ENCODE measurements around the gene ADD1. TPM values are rescaled to one million over a fixed set of nuclear protein-coding genes. Genes with fewer than 3 reads are reported as not detected.
A peak's percentile ranks its signal among the peaks of the same experiment; 100 is the strongest.

Gene ADD1
- total RNA-seq, 2 experiments from 2014 or later = 153 TPM

- H3K4me3 ChIP-seq (ENCODE audit: low read length) = no peak overlapping the region
- Mint-ChIP-seq H3K4me3 (no peak overlapping the region), H3K36me3 (ENCODE audit: low read depth) (peaks cover 76% of the 10 kb centered on the region), H3K27me3 (no peaks in the 10 kb centered on the region), H3K27ac (peak overlapping the region; percentile 12), H3K4me1 (ENCODE audit: low read depth) (peaks cover 30% of the 10 kb centered on the region), H3K9me3 (no peaks in the 10 kb centered on the region)
- H3K27me3 ChIP-seq (ENCODE audit: control insufficient read depth in 1 of 2, insufficient read depth in 2 of 2, low read length in 2 of 2) = no peaks in the 10 kb centered on the region
- H3K36me3 ChIP-seq (ENCODE audit: insufficient read depth, low read length) = peaks cover 82% of the 10 kb centered on the region
- no peak for TF ChIP-seq CTCF (IDR thresholded peaks at IDR 0.05)
- CTCF ChIA-PET = interaction anchor here (0.5 kb wide), 1 partner anchor 1063 kb away, joined by 4 read pairs; no protein-coding TSS in a partner anchor
- peaks cover 29% of the 10 kb centered on the region for H3K4me1 ChIP-seq (ENCODE audit: insufficient read depth, low read length)
- ATAC-seq (ENCODE audit: poor library complexity) = no peak
- no peaks in the 10 kb centered on the region for H3K9me3 ChIP-seq (ENCODE audit: control insufficient read depth in 1 of 2, insufficient read depth in 1 of 2, low read length in 2 of 2)
- POLR2A ChIA-PET = no interaction called here
- intact Hi-C loops (cut with DNase I, micrococcal nuclease) = no loop called here
- DNase-seq = no peak
- no peak overlapping the region for H3K27ac ChIP-seq (ENCODE audit: low read depth in 1 of 2, low read length in 2 of 2)
Measured at GRCh38 chr4:2925931-2926860, 82.6 kb downstream of the ADD1 start.

- no peak overlapping the region for H3K4me3 ChIP-seq (ENCODE audit: low read length)
- H3K4me3 Mint-ChIP-seq = no peak overlapping the region
- intact Hi-C loops (cut with DNase I, micrococcal nuclease) = no loop called here
- peaks cover 36% of the 10 kb centered on the region for H3K4me1 ChIP-seq (ENCODE audit: insufficient read depth, low read length)
- no peaks in the 10 kb centered on the region for H3K27me3 ChIP-seq (ENCODE audit: control insufficient read depth in 1 of 2, insufficient read depth in 2 of 2, low read length in 2 of 2)
- ATAC-seq (ENCODE audit: poor library complexity) (no peak), DNase-seq (no peak)
- peaks cover 73% of the 10 kb centered on the region for H3K36me3 Mint-ChIP-seq (ENCODE audit: low read depth)
- peaks cover 86% of the 10 kb centered on the region for H3K36me3 ChIP-seq (ENCODE audit: insufficient read depth, low read length)
- H3K27ac Mint-ChIP-seq = no peak overlapping the region
- H3K9me3 ChIP-seq (ENCODE audit: control insufficient read depth in 1 of 2, insufficient read depth in 1 of 2, low read length in 2 of 2) = no peaks in the 10 kb centered on the region
- ChIA-PET POLR2A (interaction anchor here (0.6 kb wide), 1 partner anchor 75 kb away, joined by 3 read pairs; no protein-coding TSS in a partner anchor), CTCF (interaction anchor here (0.6 kb wide), 1 partner anchor 201 kb away, joined by 3 read pairs; no protein-coding TSS in a partner anchor)
- H3K27me3 Mint-ChIP-seq = no peaks in the 10 kb centered on the region
- peaks cover 29% of the 10 kb centered on the region for H3K4me1 Mint-ChIP-seq (ENCODE audit: low read depth)
- no peak overlapping the region for H3K27ac ChIP-seq (ENCODE audit: low read depth in 1 of 2, low read length in 2 of 2)
- no peak for TF ChIP-seq CTCF (IDR thresholded peaks at IDR 0.05)
- no peaks in the 10 kb centered on the region for H3K9me3 Mint-ChIP-seq
Measured at GRCh38 chr4:2927016-2927695, 83.5 kb downstream of the ADD1 start.

GRCh38 chr4:2927696-2928075 is 84.0 kb downstream of the ADD1 start:
- H3K27ac ChIP-seq (ENCODE audit: low read depth in 1 of 2, low read length in 2 of 2) = no peak overlapping the region
- H3K9me3 ChIP-seq (ENCODE audit: control insufficient read depth in 1 of 2, insufficient read depth in 1 of 2, low read length in 2 of 2) = no peaks in the 10 kb centered on the region
- H3K27me3 Mint-ChIP-seq = no peaks in the 10 kb centered on the region
- peaks cover 27% of the 10 kb centered on the region for H3K4me1 Mint-ChIP-seq (ENCODE audit: low read depth)
- intact Hi-C loops (cut with DNase I, micrococcal nuclease) = no loop called here
- H3K27me3 ChIP-seq (ENCODE audit: control insufficient read depth in 1 of 2, insufficient read depth in 2 of 2, low read length in 2 of 2) = no peaks in the 10 kb centered on the region
- peaks cover 68% of the 10 kb centered on the region for H3K36me3 Mint-ChIP-seq (ENCODE audit: low read depth)
- no peak for DNase-seq
- H3K4me1 ChIP-seq (ENCODE audit: insufficient read depth, low read length) = peaks cover 36% of the 10 kb centered on the region
- H3K4me3 Mint-ChIP-seq = peak overlapping the region; percentile 20
- H3K36me3 ChIP-seq (ENCODE audit: insufficient read depth, low read length) = peaks cover 82% of the 10 kb centered on the region
- no peak overlapping the region for H3K4me3 ChIP-seq (ENCODE audit: low read length)
- ChIA-PET CTCF (interaction anchor here (0.6 kb wide), 1 partner anchor 201 kb away, joined by 3 read pairs; no protein-coding TSS in a partner anchor), POLR2A (interaction anchor here (0.6 kb wide), 1 partner anchor 76 kb away, joined by 3 read pairs; no protein-coding TSS in a partner anchor)
- no peak for TF ChIP-seq CTCF (IDR thresholded peaks at IDR 0.05)
- ATAC-seq (ENCODE audit: poor library complexity) = no peak
- H3K27ac Mint-ChIP-seq = peak overlapping the region; percentile 21
- H3K9me3 Mint-ChIP-seq = no peaks in the 10 kb centered on the region

Measured in CD4-positive, alpha-beta T cell (primary cell).